Colonic mucosa (tissue), 4 donors: ENCODE measurements around the gene ZP2. TPM values are rescaled to one million over a fixed set of nuclear protein-coding genes. Genes with fewer than 3 reads are reported as not detected.
"Not testable (repeated sequence)": the region's sequence is repeated elsewhere in the genome, so short reads cannot be mapped to it uniquely, and the experiment has no call there.

Source experiments
- DNase-seq: peaks from one replicate; pipeline ENCODE4 v3.0.0-alpha.2; 2020
- H3K27ac ChIP-seq: fragments of 200-600 bp; one replicate; pipeline ENCODE4 v1.8.0; 2021
- H3K27me3 ChIP-seq: fragments of 200-600 bp; one replicate; pipeline ENCODE4 v1.8.0; 2021
- H3K36me3 ChIP-seq: fragments of 200-600 bp; one replicate; pipeline ENCODE4 v1.8.0; 2021
- H3K4me1 ChIP-seq: fragments of 200-600 bp; one replicate; pipeline ENCODE4 v1.8.0; 2021; ENCODE audit warnings: mild to moderate bottlenecking
- H3K4me3 ChIP-seq: fragments of 200-600 bp; one replicate; pipeline ENCODE4 v1.8.0; 2021
- H3K9ac ChIP-seq, 2 donors: one replicate each; pipeline ENCODE4 v1.7.0; 2013; ENCODE audit warnings: control low read depth in 2 of 2, low read depth in 2 of 2, low read length in 2 of 2
- H3K9me3 ChIP-seq: fragments of 200-600 bp; one replicate; pipeline ENCODE4 v1.8.0; 2021
- intact Hi-C: fragments of 100-400 bp; cut with DNase I; formaldehyde crosslinking; loops from one replicate; pipeline ENCODE4 v1.14.1; 2022
- total RNA-seq, 2 donors: library from RNA; stranded (reverse); fragmentation: NEBNext Ultra II Directional in 1 of 2; extraction: Animal tissue kit (Norgen Biotek cat#: 25700) in 1 of 2; gene quantifications; one replicate each; pipeline ENCODE4 v1.2.1, GENCODE V29; 2021
- TF ChIP-seq, protein P1 (sequence below): fragments of 200-600 bp; IDR thresholded peaks from one replicate; pipeline ENCODE4 v1.8.0; 2022; ENCODE audit warnings: antibody characterized with exemption, mild to moderate bottlenecking
- donor health status: healthy.
- donor health status: DM: no; HTN: no; CAD: no.
- donor health status: DM: no; HTN: no; CAD: no.

The ZP2 gene
- total RNA-seq, 2 donors from 2014 or later, result 0.25 to 0.27 TPM

- no peaks in the 10 kb centered on the region for H3K9me3 ChIP-seq
- H3K27me3 ChIP-seq, result no peaks in the 10 kb centered on the region
- TF ChIP-seq, protein P1, sequence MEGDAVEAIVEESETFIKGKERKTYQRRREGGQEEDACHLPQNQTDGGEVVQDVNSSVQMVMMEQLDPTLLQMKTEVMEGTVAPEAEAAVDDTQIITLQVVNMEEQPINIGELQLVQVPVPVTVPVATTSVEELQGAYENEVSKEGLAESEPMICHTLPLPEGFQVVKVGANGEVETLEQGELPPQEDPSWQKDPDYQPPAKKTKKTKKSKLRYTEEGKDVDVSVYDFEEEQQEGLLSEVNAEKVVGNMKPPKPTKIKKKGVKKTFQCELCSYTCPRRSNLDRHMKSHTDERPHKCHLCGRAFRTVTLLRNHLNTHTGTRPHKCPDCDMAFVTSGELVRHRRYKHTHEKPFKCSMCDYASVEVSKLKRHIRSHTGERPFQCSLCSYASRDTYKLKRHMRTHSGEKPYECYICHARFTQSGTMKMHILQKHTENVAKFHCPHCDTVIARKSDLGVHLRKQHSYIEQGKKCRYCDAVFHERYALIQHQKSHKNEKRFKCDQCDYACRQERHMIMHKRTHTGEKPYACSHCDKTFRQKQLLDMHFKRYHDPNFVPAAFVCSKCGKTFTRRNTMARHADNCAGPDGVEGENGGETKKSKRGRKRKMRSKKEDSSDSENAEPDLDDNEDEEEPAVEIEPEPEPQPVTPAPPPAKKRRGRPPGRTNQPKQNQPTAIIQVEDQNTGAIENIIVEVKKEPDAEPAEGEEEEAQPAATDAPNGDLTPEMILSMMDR, result no peak
- no peaks in the 10 kb centered on the region for H3K36me3 ChIP-seq
- H3K4me1 ChIP-seq, result peaks cover 11% of the 10 kb centered on the region
- no peak overlapping the region for H3K27ac ChIP-seq
- intact Hi-C loops, result no loop called here
- H3K4me3 ChIP-seq, result no peak overlapping the region
- H3K9ac ChIP-seq, result no peak overlapping the region
- no peak for DNase-seq
These were observed 51.1 kb downstream of the ZP2 start for GRCh38 chr16:21160276-21160675.

DNA sequence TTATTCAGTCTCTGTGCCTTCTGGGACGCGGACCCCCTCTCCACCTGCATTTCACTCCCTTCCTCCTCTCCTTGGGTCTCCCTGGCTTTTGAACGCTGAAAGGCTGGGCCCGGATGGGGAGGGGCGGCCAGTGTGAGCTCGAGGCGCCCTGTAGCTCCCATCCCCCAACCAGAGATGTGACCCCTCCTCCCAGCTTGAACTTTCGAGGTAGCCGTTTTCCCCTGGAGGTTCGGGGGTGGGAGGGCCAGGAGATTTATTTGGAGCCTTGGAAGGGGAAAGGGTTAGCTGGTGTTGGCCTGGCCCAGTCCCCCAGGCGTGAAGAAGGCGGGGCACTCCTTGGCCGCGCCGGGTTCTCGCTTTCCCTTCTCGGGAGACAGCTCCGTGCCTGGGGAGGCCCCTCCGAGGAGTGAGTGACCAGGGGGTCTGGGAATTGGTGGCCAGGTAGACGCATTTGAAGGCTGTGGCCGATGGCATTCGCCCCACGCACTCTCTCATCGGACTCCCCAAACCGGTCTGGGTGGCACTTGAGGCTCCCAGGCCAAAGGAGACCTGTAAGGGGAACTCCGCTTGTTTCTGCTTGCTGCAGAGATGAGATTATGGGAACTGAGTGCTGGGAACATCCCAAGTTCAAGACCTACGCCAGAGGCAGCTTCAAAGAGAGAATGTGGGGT is 52.0 kb downstream of the ZP2 start:
- no peaks in the 10 kb centered on the region for H3K9me3 ChIP-seq
- H3K4me3 ChIP-seq, result peak overlapping the region; percentile 85
- no peaks in the 10 kb centered on the region for H3K36me3 ChIP-seq
- H3K27ac ChIP-seq, result peak overlapping the region; percentile 76
- H3K9ac ChIP-seq, result peak overlapping the region; percentile 86 to 96
- peak; percentile 79 for DNase-seq
- TF ChIP-seq, protein P1, result no peak
- H3K4me1 ChIP-seq, result peaks cover 11% of the 10 kb centered on the region
- H3K27me3 ChIP-seq, result no peaks in the 10 kb centered on the region
- intact Hi-C loops, result loop anchor here (5.0 to 10.0 kb wide), 2 partner anchors 143 to 1165 kb away; no protein-coding TSS in a partner anchor

DNA sequence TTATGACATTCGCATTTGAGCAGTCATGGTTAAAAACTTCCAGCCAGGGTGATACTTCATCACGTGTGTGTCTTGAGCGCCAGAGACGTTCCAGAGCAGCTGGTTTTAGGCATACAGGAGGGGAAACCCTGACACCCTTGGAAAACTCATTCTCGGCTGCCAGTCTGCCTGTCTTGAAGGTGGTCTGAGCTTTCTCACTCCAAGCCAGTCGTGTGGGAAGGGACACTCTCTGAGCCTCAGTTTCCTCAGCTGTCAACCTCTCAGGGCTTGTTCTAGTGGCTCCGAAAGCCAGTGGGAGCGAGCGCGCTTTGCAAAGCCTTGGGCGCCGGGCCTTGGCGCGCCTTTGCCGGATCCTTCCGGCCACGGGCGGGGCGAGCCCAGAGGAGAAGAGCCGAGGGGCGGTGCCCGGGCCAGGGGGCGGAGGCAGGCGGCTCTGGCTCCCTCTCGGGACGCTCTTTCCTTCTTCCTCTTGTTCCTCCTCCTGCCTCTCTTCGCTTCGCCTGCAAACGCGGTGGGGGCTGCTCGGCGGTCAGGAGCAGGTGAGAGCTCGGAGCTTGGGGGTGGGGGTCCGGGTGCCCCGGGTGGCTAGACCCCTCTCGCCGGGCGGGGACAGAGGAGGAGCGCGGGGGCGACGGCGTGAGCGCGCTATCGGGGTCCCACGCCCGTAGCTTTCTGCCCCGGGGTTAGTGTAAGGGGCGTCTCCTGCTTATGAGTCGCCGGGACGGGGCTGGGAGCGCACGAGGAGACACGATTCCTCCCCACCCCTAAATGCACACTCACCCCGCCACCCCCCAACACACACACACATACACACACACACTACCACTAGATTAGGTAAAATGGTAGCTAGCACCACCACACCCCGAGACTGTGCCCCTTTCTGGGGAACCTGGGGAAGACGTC is 52.9 kb downstream of the ZP2 start, which contains the start of gene LDAF1:
TSS of gene LDAF1 (plus strand) at position 467 of the 903 bp plus-strand sequence. CDS start 2,509 bp downstream, outside the sequence.
- peak; percentile 93 for DNase-seq
- Histone ChIP-seq H3K4me3 (peak within 1 kb of the TSS; percentile 85), H3K9me3 (no peaks in the 10 kb centered on the region), H3K9ac (peak within 1 kb of the TSS; percentile 86 to 96), H3K27me3 (no peaks in the 10 kb centered on the region), H3K4me1 (peaks cover 11% of the 10 kb centered on the region), H3K27ac (peak within 1 kb of the TSS; percentile 76), H3K36me3 (no peaks in the 10 kb centered on the region)
- intact Hi-C loops, result loop anchor here (5.0 to 10.0 kb wide), 2 partner anchors 144 to 1166 kb away; no protein-coding TSS in a partner anchor
- TF ChIP-seq, protein P1, result no peak

GRCh38 chr16:21157632-21158031 is 53.7 kb downstream of the ZP2 start:
- no peaks in the 10 kb centered on the region for H3K9me3 ChIP-seq
- intact Hi-C loops, result loop anchor here (5.0 to 10.0 kb wide), 2 partner anchors 145 to 1167 kb away; no protein-coding TSS in a partner anchor
- H3K27ac ChIP-seq, result peak overlapping the region; percentile 76
- H3K36me3 ChIP-seq, result no peaks in the 10 kb centered on the region
- peaks cover 11% of the 10 kb centered on the region for H3K4me1 ChIP-seq
- peak; percentile 26 for DNase-seq
- H3K9ac ChIP-seq, result peak overlapping the region in 1 of 2 donors; percentile 96
- TF ChIP-seq, protein P1, result no peak
- no peak overlapping the region for H3K4me3 ChIP-seq
- no peaks in the 10 kb centered on the region for H3K27me3 ChIP-seq

GRCh38 chr16:21156767-21157467 is 54.5 kb downstream of the ZP2 start:
- no peak overlapping the region for H3K27ac ChIP-seq
- no peaks in the 10 kb centered on the region for H3K36me3 ChIP-seq
- intact Hi-C loops, result loop anchor here (5.0 to 10.0 kb wide), 2 partner anchors 145 to 1168 kb away; no protein-coding TSS in a partner anchor
- no peaks in the 10 kb centered on the region for H3K9me3 ChIP-seq
- peak; percentile 68 for DNase-seq
- no peaks in the 10 kb centered on the region for H3K27me3 ChIP-seq
- H3K4me3 ChIP-seq, result no peak overlapping the region
- H3K4me1 ChIP-seq, result peaks cover 11% of the 10 kb centered on the region
- peak overlapping the region in 1 of 2 donors; percentile 40 for H3K9ac ChIP-seq
- TF ChIP-seq, protein P1, result peak; percentile 47

GRCh38 chr16:21156011-21156410 is 55.4 kb downstream of the ZP2 start:
- not testable (repeated sequence) for H3K9me3 ChIP-seq, H3K36me3 ChIP-seq, DNase-seq, H3K27ac ChIP-seq, H3K9ac ChIP-seq, H3K27me3 ChIP-seq, H3K4me3 ChIP-seq
- intact Hi-C loops, result loop anchor here (5.0 to 10.0 kb wide), 2 partner anchors 146 to 1169 kb away; no protein-coding TSS in a partner anchor
- peaks cover 11% of the 10 kb centered on the region for H3K4me1 ChIP-seq

- H3K4me1 ChIP-seq, H3K4me3 ChIP-seq: not testable (repeated sequence)
- intact Hi-C loops, result loop anchor here (10.0 kb wide), 1 partner anchor 1172 kb away; no protein-coding TSS in a partner anchor
These were observed 58.1 kb downstream of the ZP2 start for GRCh38 chr16:21153124-21153729.

More at GRCh38 chr16:21153124-21153729, 58.1 kb downstream of the ZP2 start:
- H3K9ac ChIP-seq, H3K27ac ChIP-seq, H3K27me3 ChIP-seq, DNase-seq, H3K36me3 ChIP-seq, H3K9me3 ChIP-seq: not testable (repeated sequence)
